ENCODE data around the gene CYP4A22.
"Not testable (repeated sequence)": the region's sequence is repeated elsewhere in the genome, so short reads cannot be mapped to it uniquely, and the experiment has no call there.

Gene CYP4A22

GRCh38 chr1:47184090-47184821 lies 47.0 kb downstream of the CYP4A22 start:
- no peak for DNase-seq (ENCODE audit: low read depth in 3 of 3, low spot score in 1 of 3)

- no peak for DNase-seq (ENCODE audit: low read depth in 3 of 3, low spot score in 1 of 3)
These were observed 47.8 kb downstream of the CYP4A22 start for GRCh38 chr1:47184822-47185677.

GRCh38 chr1:47186267-47187185 lies 49.3 kb downstream of the CYP4A22 start:
- DNase-seq (ENCODE audit: low read depth in 3 of 3, low spot score in 1 of 3) = no peak

- DNase-seq (ENCODE audit: low read depth in 3 of 3, low spot score in 1 of 3) = no peak
These were observed 50.1 kb downstream of the CYP4A22 start for GRCh38 chr1:47187231-47187925.

GRCh38 chr1:47187926-47188250 lies 50.6 kb downstream of the CYP4A22 start:
- DNase-seq (ENCODE audit: low read depth in 3 of 3, low spot score in 1 of 3) = no peak

- no peak for DNase-seq (ENCODE audit: low read depth in 3 of 3, low spot score in 1 of 3)
These were observed 51.8 kb downstream of the CYP4A22 start for GRCh38 chr1:47188791-47189785.

GRCh38 chr1:47189844-47190508 lies 52.7 kb downstream of the CYP4A22 start, which contains the start of gene PDZK1IP1:
TSS of gene PDZK1IP1 (minus strand) at chr1:47190036. CDS start at chr1:47189932, 104 bp downstream.
- no peak for DNase-seq (ENCODE audit: low read depth in 3 of 3, low spot score in 1 of 3)

GRCh38 chr1:47190509-47190855 lies 53.2 kb downstream of the CYP4A22 start:
- no peak for DNase-seq (ENCODE audit: low read depth in 3 of 3, low spot score in 1 of 3)

GRCh38 chr1:47190857-47191256 lies 53.6 kb downstream of the CYP4A22 start:
- no peak for DNase-seq (ENCODE audit: low read depth in 3 of 3, low spot score in 1 of 3)

GRCh38 chr1:47191940-47192457 lies 54.8 kb downstream of the CYP4A22 start:
- no peak for DNase-seq (ENCODE audit: low read depth in 3 of 3, low spot score in 1 of 3)

GRCh38 chr1:47192458-47193384 lies 55.5 kb downstream of the CYP4A22 start:
- peak; percentile 19 to 56 (median 24) for DNase-seq (ENCODE audit: low read depth in 3 of 3, low spot score in 1 of 3)

GRCh38 chr1:47193496-47193895 lies 56.3 kb downstream of the CYP4A22 start:
- not testable (repeated sequence) for DNase-seq (ENCODE audit: low read depth in 3 of 3, low spot score in 1 of 3)

GRCh38 chr1:47194311-47194710 lies 57.1 kb downstream of the CYP4A22 start:
- no peak for DNase-seq (ENCODE audit: low read depth in 3 of 3, low spot score in 1 of 3)

- DNase-seq (ENCODE audit: low read depth in 3 of 3, low spot score in 1 of 3) = not testable (repeated sequence)
These were observed 58.7 kb downstream of the CYP4A22 start for GRCh38 chr1:47195981-47196380.

GRCh38 chr1:47196622-47197021 lies 59.4 kb downstream of the CYP4A22 start:
- DNase-seq (ENCODE audit: low read depth in 3 of 3, low spot score in 1 of 3) = no peak

- DNase-seq (ENCODE audit: low read depth in 3 of 3, low spot score in 1 of 3) = no peak
These were observed 61.0 kb downstream of the CYP4A22 start for GRCh38 chr1:47198214-47198613.
